SKM-1 (cell line): ENCODE measurements around the gene CDK5R2.

Experiments used
- DNase-seq: peaks from one replicate; lab custom pipeline; 2025; ENCODE audit not compliant: unreplicated experiment; lab: John Stamatoyannopoulos, UW

CDK5R2 gene

DNA sequence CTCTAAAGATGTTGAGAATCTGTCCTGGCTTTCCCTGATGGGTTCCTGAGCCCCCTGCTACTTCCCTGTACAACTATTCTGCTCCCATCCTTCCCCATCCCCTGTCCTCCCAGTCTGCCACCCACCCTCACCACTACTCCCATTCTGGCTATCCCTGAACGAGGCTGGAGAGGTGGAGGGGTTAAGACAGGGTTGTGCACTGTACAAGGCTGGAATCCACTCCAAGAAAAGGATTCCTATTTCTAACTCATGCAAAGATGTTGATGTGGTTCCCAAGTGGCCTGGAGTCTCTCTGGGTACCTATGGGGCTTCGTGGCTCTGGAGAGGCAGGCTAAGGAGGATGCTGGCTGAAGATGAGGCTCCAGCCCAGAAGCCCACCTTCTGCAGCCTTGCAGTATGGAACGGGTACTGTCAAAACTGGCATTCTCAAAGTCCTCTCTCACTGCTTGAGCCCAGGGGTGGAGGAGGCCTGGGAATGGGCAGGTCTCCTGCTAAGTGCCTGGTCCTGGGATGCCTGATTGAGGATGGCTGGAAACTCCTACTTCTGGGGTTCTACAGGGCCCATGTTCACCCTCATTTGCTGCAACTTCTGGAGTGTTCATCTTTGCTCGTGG is 26.8 kb downstream of the CDK5R2 start:
- no peak for DNase-seq

DNA sequence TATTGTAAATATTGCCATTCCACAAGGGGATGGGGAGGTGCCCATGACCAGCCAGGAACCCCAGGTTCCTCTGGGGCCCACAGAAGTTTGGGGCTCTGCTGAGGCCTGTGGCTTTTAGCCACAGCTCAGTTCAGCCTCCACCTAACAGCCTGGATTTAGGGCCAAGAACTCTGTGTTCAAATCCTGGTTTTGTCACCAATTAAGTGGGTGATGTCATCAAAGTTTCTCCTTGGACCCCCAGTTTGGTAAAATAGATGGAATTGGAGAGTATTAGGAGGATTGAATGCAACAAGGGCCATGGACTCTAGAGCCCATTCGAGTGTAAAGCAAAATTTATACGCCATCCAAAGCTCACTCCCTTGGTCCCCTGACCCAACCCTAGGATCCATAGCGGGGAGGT is 28.7 kb downstream of the CDK5R2 start:
- no peak for DNase-seq

DNA sequence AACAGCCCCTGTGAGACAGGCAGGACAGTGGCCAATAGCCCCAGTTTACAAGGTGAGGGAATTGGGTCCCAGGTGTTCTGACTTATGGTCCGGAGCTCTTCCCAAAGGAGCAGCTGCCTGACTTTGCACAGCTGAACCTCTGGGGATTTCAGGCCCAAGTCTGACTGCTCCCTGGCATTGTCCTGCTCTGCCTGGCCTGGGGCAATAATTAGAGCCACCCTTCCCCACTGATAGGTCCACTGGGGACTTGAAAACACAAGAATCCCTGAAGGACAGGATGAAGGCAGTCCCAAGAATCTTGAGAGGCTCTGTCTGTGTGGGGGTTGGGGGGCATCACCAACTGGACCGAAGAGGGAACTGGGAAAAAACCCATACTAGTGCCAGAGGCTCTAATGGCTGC is 29.2 kb downstream of the CDK5R2 start:
- DNase-seq = no peak

DNA sequence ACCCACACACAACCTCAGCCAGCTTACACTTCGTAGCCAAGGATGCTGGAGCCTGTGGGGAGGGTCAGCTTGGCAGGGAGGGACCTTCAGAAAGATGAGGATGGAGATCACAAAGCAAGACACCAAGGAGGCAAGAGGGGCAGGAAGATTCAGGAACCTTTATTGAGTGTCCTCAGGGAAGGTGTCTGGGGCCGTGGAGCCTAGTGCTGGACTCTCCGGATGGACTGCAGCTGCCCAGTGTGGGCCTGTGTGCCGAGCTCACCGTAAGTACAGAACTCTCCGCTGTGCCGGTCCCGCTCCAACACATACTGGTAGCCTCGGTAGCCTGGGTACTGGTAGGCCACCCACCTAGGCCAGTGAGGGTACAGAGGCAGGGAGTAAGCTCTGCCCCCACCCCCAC is 30.6 kb downstream of the CDK5R2 start:
- DNase-seq = no peak

DNA sequence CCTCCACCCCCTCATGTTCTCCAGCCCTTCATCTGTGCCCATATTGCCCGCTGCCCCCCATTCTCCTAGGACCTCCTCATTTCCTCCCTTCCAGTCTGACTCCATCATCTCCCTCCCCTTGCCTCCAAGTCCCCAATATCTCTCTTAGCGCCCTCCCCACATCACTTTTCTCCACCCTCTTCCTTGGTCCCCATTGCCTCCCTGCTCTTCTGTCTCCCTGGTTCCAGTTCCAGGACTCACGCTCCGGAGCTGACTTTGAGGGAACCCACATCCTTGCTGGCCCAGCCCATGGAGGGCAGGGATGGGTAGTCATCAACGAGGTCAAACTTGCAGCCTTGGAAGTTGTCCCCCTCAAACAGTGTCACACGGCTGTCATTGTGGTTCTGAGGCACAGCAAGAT is 31.1 kb downstream of the CDK5R2 start:
- DNase-seq = no peak

DNA sequence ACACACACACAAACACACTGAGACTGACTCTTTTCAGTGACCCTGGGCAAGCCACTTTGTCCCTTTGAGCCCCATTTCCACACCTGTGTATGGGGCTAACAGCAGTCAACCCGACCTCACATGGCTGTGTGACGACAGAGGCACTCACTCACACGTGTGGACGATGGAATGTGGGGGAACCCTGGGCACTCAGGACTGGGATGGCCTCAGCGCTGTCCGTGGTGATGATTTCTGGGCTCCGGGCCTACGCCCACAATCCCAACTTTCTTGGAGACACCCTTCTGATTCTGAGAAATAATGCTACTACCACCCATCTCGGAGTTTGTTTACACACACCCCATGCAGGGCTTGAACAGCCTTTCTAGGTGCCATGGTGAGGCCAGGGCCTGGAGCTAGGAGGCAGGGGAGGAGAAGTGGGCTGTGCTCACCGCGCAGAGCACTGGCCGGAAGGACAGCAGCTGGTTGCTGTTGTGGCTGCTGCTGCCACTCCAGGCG is 32.3 kb downstream of the CDK5R2 start:
- DNase-seq = no peak

DNA sequence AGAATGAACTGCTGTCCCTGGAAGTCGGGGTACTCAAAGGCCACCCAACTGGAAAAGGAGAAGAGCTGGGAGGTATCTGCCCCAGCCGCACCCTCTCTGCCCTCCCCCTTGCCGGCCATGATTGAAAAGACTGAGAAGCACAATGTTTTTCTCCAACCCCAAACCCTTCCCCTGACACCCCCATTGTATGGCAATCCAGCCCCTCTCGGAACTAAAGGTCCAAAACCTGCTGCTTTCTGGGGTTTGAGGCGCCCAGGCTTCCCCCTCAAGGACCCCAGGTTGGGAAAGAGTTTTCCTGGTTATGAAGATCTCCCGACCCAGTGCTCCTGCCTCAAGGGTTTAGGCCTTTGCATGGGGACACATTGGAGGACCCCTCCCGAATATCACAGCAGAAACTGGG is 32.7 kb downstream of the CDK5R2 start:
- DNase-seq = no peak

DNA sequence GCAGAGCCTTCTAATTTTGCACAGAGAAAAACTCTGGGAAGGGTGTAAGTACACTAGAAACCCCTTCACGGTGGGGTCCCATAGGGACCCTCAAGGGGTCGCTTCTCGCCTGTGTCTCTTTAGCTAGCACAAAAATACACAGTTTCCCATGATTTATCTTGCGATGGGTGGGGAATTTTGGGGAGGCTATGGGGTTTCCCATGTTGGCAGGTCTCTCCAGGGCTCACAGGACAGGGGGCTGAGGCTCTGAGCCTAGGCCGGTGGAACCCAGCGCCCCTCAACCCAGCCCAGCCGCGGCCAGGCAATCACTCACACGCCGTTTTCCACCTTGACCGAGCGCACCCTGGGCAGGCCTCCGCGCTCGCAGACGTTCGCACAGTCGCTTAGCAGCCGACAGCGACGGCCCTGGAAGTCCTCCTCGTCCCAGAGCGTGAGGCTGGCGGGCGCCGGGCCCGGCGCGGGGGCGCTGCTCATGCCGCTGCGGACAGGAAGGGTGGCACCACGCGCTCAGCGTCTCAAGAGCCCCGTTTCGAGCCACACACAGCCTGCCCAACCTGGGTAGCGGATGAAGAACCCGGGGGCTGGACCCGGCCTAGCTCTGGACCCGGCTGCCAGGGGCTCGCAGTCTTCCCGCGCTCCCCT is 33.4 kb downstream of the CDK5R2 start:
- DNase-seq = no peak

DNA sequence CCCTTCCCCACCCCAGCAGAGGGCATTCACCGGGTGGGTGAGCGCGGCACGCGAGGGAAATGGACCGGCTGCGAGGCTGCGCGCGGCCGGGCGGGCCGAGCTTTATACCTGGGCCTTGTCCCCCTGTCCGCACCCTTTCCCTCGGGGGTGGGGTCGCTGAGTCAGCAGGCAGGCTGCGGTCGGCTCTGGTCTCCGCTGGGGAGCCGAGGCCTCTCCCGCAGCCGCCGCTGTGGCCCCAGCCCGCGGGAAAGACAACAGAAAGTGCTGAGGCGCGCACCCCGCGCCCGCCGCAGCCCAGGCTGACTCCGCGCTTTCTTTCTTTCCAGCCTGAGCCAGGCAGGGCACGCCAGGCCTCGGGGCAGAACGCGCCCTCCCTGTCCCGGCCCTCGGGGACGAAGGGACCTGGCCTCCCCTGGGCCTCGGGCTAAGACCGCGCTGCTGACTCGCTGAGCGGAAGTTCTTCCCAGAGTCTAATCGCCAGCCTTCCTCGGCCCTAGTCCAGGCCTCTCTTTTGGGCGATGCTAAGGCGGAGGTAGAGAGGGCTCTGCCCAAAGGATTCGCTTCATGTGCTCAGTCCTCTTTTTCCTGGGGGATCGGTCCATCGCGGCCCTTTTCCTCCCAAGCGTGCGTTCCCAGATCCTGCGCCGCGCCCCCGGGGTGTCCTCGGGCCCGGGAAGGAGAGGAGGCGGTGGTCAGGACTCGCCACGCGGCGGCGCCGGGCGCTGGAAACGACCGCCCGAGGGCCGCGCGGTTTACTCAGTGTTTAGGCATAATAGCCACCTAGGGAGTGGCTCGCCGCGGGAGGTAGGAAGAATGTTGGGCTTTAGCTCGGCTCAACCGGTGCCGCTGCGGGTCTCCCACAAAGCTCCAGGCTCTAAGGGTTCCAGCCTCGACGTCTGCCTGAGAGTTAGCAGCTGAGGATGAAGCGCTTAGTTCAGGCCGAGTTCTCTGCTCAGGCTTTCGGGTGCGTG is 34.2 kb downstream of the CDK5R2 start, which contains the start of gene CRYBA2:
TSS of gene CRYBA2 (minus strand) at position 78 of the 971 bp plus-strand sequence. CDS start 246 bp downstream, outside the sequence.
- DNase-seq = no peak

DNA sequence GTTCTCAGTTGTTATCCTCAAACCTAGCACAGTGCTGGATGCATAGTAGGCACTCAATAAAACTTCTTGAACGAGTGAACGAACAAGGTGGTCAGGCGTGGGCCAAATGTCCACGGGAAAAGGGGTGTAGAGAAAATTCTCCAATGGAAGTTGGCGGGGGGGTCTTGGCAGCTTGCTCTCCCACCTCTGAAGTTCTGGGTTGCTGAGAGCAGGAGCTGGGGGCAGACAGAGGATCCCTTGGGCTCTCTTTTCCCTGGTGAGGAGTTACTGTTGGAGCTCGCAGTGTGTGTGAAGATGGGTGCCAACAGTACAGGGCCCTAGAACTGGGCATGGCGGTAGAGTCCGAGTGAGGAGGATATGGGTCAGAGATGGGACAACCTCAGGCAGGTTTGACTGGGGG is 36.1 kb downstream of the CDK5R2 start:
- no peak for DNase-seq

DNA sequence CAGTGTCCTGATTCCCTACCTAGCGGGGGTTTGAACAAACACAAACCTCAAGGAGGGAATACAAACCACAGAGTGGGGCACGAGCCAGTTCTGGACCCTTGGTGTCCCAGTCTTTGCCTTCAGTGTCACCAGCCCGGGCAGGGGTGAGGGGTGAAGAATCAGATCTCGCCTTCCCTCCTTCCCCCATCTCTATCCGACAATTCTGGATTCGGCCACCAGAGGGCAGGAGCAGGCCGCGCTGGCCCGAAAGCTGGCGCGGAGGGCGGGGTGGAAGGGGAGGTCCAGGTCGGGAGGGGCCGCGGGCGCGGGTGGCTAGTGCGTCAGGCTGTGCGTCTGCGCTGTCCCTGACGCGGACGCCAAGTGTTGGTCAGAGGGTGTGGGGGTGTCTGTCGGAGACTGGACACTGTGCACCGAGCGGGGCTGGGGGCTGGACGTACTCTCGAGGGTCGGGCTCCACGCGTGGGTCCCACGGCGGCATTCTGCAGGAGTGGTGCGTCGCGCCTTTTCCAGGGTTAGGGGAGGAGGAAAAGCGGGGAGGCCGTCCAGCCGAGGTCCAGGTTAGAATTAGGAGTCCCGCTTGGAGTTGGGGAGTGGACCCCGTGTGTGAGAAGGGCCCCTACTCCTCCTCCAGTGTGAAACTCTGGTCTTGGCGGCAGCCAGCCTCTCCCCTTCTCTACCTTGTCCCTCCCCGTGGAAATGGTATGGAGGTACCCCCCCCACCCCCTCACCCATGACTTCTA is 36.7 kb downstream of the CDK5R2 start:
- no peak for DNase-seq

DNA sequence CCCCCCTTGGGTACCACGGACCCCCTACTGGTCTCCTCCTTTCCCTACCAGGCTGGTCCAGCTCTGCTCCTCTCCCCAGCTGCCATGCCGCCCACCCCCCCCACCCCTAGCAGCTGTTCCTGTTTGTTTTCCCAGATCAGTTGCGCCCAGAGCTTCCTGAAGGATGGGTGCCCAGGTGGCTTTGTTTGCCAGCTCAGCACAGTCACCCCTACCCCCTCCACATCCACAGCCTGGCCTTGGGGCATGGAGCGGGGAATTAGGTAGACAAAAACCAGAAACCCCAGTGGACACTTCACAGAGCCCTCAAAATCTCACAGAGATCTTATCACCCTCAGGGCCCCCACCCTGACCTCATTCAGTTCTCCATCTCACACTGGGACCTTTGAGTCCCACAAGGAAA is 37.5 kb downstream of the CDK5R2 start:
- no peak for DNase-seq

DNA sequence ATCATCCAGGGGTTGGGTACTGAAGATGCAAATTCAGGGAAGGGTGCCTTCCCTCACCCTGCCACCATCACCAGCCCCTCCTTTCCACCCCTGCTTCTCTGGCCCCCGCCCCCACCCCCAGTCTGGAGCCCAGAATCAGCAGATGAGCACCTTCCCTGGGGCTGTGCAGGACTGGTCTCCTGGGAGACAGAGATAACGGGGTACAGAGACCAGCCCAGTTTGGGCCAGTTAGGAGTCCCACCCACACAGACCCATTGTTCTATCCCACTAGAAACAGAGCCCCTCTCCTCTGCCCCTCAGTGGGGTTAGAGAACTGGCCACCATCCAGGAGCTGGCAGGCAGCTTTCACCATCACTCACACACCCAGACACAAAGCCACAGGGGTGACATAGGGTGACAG is 38.3 kb downstream of the CDK5R2 start:
- DNase-seq = no peak

DNA sequence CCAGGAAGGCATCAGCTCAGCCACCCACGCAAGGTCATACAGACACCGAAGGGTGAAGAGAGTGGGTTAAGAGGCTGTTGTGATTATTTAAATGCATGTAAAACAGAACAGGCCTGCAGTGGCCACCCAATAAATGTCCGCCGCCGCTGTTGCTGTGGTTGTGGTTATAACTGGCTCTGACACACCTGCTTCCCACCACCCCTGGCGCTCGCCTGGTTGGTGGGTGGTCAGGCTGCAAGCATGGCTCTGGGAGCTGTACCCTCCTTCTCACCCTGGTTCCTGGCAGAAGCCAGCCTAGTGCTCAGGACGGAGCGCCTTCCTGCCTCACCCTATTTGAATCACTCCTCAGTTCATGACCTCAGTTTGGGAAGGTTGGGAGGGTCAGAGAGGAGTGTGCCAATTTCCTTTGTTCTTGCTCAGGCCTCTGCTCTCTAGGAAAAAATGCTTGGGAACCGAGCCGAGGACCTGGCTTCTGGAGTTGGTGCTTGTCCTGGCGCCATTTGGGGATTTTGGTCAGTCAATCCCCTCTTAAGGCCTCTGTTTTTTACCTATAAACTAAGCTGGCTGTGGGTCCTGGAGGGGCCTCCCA is 39.0 kb downstream of the CDK5R2 start:
- no peak for DNase-seq

DNA sequence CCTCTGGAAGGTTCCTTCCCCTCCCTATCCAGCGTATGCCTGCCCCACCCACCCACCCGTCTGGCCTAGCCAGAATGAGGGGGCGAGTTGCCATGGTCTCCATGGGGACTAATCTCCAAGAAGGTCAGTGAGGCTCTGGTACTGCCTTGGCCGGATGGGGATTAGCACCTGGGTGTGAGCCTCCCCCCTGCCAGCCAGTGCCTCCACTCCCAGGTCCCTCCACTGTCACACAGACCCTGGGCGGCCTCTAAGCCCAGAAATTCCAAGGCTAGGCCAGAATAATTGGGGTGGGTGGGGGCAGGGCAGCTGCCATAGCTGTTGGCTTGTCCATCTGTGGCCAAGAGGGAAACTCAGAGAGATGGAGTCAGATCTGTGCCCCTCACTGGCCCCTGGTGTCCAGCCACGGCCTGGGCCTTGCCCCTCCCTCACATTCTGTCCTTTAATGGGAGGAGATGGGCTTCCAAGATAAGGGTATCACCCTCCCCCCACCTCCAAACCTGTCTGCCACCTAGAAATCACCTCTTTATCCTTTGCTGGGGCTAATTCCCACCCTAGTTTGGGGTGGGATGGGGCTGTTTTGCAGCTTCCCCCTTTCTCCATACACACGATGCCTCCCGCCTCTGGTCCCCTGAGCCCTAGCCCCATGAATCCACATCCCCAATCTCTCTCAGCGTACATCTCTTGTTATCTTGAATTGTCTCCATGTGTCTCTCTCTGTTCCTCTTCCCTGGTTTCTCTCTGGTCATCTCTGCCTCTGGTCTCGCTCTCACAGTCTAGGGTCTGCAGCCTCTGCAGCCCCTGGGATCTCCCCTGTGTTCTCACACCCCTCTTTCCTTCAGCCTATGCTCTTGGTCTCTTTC is 39.8 kb downstream of the CDK5R2 start:
- no peak for DNase-seq

DNA sequence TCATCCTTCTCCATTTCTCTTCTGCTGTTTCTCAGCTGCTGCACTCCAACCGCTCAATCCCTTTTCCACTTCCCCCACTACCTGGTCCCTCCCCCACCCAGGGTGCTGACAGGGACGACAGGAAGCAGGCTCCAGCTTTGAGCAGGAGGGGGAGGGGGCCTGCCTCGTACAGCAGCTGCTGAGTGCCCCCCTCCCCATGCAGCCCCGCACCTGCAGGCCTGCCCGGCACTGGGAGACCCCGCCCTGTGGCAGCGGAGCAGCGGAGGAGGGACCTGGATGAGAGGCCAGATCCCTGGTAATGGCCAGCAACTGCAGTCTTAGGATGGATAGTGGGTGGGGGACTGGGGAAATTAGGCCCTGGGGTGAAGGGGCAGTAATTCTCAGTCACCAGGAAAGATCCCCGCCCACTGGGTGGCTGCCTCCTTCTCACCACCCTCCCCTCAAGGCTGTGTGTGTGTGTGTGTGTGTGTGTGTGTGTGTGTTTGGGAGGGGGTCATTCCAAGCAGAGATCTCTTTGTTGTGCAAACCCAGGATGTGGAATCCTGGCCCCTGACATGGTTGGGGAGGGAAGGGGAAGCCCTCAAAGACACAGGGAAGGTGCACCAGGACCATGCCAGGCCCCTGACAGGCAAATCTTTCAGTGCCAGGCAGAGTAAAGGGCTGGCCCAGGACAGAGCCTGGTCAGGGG is 40.6 kb downstream of the CDK5R2 start:
- no peak for DNase-seq

DNA sequence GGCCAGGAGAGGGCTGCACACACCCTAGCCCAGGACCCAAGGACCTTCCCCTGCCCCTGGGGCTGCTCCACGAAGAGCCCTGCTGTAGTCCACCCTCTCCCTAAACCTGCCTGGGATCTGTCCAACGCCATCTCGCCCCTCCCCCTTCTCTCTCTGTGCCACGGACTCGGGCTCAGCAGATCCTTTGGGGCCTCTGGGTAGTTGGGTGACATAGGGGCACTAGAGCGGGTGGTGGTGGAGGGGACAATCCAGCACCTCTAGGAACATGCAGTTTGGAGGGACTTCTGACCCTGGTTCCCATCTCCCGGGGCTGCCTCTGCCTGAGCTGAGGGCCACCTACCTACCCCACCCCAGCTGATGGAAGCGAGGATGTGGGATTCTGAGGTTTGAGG is 41.1 kb downstream of the CDK5R2 start:
- DNase-seq = no peak

DNA sequence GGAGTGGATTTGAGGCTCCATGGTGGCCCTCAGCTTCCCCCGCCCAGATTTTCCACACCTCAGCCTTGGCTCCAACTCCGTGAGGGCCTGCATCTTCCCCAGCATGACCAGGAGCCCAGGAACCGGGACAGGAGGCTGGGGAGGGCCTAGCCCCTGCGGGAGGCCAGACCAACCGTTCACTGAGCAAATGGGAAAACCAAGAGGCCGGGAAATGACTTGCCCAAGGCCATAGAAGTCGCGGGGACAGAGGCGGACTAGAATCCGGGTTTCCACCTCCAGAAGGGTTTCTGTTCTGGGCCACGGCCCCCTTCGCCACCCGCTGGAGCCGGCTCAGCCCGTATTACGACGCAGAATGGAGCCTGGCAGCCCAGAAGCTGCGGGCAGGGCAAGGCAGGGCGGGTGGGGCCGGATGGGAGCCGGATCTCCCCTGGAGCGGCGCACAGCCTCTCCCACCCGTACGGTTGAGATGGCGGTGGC is 41.7 kb downstream of the CDK5R2 start:
- DNase-seq = no peak
